NT2/D1 (cell line): ENCODE results near the gene CAMTA1.

ENCODE experiments used
- SUZ12 ChIP-seq: IDR thresholded peaks from 2 replicates; pipeline ENCODE4 v1.6.1; 2011; ENCODE audit not compliant: insufficient read length, insufficient read depth; ENCODE audit errors: extremely low read depth
- YY1 ChIP-seq: IDR thresholded peaks from 2 replicates; pipeline ENCODE4 v1.6.1; 2011; ENCODE audit not compliant: insufficient read length, insufficient read depth
- ZNF274 ChIP-seq: IDR thresholded peaks from 2 replicates; pipeline ENCODE4 v1.6.1; 2011; ENCODE audit warnings: mild to moderate bottlenecking, low read depth, low read length

GRCh38 chr1:7207875-7208646 is 422.8 kb downstream of the CAMTA1 start:
- TF ChIP-seq YY1 = no peak
- TF ChIP-seq ZNF274 = no peak
- no peak for TF ChIP-seq SUZ12
